Femur (tissue), 1 donor: ENCODE results near the gene PTGIR.
A peak's percentile ranks its signal among the peaks of the same experiment; 100 is the strongest.

Experiments used
- DNase-seq: peaks from one replicate; pipeline ENCODE4 v3.0.0-alpha.2; 2017

PTGIR gene

GRCh38 chr19:46624958-46625661 is at the start of gene PTGIR:
Gene PTGIR (minus strand): TSS chr19:46625089. CDS start chr19:46624225, 864 bp downstream.
- peak; percentile 83 for DNase-seq

DNA sequence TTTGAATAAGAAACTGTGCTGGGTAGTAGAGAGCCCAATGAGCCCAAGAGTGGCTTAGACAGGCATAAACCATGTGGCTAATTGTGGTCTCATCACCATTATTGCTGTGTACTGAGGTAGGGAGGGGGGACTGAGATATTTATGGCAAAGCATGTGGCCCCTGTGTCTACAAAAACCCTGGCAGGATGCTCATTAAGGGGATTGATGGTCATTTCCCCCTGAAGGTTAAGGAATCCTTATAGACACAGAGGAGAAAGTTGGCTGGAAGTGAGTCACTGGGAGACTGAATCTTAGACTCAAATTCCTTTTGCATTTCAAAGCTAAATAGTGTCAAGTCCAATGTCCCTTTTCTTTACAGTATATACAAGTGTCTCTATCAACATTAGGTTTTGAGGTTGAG is 45.9 kb upstream of the PTGIR start:
- DNase-seq: no peak

- DNase-seq: no peak
These were observed 43.8 kb upstream of the PTGIR start for GRCh38 chr19:46668662-46669061.

- DNase-seq: no peak
These were observed 40.2 kb upstream of the PTGIR start for GRCh38 chr19:46665072-46665471.

GRCh38 chr19:46661735-46662592 is 37.1 kb upstream of the PTGIR start:
- peak; percentile 93 for DNase-seq

DNA sequence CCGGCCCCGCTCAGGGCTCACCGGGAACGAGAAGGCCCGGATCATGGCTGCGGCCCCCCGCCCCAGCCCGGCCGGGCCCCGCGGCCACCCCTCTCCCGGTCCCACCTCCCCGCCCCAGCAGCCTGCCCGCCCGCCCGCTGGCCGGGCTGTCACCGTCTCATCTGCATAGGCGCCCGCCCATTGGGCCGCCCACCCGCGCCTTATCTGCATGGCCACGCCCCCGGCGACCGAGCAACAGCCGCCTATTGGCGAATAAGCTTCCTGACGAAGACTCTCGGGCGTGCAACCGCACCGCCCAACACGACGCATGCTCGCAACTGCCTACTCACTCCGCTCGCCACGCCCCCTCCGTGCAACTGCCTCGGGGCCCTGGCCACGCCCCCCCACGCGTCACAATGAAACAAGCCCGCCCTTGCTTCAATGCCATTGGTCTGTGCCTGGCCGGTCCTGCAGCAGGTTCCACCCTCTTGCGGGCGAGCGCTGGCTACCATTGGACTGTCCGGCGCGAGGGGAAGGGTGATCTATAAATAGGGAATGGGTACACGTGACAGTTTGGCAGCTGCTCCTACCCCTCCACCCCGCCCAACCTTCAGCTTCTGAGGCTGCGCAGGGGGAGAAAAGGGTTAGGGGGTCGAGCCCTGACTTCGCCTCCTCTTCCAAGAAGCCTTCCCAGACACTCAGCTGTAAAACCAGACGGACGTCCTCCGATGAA is 36.3 kb upstream of the PTGIR start, which contains the start of gene DACT3:
DACT3 (minus strand) TSS at position 163 of the 712 bp plus-strand sequence; CDS start at position 45, 118 bp downstream.
- DNase-seq: peak; percentile 100

GRCh38 chr19:46660551-46661019 is 35.7 kb upstream of the PTGIR start:
- DNase-seq: no peak

DNA sequence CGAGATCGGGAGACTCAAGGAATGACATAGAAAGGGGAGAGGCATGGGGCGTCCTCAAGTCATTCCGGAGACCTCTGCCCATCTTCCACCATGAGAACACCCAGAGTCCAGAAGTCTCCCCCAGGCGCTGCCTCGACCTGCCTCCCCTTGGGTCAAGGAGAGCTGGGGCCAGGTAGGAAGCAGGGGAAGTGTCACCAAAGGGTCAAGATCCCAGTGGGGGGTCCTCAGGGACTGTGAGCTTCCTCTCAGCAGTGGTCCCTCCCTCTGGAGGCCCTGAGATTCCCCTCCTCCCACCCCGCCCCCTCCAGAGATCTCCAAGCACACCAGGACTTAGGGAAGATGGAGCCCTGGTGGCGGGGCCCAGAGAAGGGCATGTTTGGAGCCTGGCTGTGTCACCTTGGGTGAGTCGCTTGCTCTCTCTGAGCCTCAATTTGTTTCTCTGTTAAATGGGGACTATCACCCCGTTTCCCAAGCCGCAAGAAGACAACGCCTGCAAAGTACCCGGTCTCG is 35.2 kb upstream of the PTGIR start:
- DNase-seq: peak; percentile 72

DNA sequence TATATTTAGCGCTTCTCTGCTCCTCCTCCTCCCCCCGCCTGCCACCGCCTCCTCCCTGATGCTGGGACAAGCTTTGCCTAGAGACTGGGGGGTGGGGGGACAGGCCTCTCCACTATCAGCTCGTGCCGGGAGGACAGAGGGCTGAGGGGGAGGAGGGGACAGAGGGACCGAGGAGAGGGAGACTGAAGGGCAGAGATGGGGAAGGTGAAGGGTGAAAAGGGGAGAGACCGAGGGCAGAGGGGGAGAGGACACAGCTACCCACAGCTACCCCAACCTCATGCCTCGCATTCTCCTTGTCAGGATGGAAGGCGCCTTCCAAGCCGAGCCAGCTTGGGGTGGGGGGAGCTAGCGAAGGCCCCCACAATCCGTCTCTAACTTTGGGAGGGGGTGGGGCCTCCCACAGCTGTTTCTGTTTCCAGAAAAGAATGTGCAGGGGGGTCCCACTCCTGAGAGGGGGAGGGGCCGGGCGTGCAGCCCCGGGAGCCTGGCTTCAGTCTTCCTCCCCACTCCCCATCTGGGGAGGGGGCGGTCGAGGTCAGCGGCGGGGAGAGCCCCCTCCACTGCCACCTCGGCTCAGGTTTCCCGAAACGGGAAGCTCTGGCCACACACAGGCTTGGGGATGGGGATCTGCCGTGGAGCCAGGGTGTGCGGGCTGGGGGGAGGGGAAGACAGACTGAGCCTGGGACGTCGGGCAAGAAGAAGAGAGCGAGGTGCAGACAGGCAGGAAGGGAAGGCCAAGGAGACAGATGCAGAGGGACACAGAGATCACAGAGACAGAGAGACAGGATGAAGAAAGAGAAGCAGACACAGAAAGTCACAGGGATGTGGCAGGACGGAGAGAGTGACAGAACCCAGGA is 34.5 kb upstream of the PTGIR start:
- peak; percentile 74 for DNase-seq

DNA sequence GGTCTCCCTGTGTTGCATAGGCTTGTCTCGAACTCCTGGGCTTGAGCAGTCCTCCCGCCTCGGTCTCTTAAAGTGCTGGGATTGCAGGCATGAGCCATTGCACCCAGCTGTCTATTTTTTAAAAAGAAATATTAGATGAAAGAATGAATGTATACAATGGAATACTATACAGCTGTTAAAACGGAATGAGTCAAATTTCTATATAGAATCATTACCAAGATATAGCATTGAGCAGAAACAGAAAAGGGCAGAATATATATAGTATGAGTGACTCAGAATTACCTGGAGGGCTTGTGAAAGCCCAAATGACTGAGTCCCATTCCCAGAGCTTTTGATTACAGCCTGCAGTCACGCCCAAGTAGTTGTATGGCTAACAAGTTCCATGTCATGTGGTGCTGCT is 31.7 kb upstream of the PTGIR start:
- no peak for DNase-seq

GRCh38 chr19:46654621-46655152 is 29.8 kb upstream of the PTGIR start:
- peak; percentile 67 for DNase-seq

GRCh38 chr19:46650445-46650844 is 25.6 kb upstream of the PTGIR start:
- no peak for DNase-seq

- DNase-seq: no peak
These were observed 24.4 kb upstream of the PTGIR start for GRCh38 chr19:46648961-46649960.

DNA sequence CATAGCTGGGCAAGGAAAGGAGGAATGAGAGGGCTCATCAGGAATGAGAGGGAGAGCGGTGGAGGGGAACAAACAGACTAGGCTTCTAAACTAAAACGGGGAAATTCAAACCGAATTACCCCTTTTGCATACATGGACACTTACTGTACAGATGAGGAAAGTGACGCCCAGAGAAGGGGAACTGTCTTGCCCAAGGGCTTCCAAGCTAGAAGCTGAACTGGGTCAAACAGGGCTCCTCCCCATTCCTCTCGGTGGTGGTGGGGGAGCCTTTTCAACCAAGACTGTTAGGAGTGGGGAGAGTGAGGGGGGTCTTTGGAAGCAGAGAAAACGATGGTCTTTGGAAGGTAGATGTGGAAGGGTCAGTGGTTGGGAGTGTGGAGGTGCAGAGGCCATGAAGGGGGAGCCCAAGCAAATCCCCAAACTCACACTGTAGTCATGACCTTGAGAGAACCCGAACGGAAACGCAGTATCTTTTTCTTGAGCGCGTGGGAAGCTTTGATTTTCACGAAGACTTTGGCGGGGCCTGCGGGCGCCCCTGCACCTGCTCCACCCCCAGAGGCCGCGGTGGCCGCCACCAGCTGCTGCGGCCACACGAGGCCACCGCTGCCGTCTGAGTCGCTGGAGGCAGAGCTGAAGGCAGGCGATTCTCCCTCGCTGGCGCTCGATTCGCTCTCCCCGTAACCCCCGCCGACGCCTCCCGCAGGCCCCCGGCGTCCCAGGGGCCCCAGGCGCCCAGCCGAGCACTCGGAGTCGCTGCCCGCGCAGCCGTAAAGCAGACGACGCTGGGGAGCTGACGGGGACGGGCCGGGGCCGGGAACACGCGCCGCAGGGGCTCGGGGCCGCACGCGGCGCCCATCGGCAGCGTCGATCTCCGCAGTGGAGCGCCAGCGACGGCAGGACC is 23.4 kb upstream of the PTGIR start:
- DNase-seq: no peak

DNA sequence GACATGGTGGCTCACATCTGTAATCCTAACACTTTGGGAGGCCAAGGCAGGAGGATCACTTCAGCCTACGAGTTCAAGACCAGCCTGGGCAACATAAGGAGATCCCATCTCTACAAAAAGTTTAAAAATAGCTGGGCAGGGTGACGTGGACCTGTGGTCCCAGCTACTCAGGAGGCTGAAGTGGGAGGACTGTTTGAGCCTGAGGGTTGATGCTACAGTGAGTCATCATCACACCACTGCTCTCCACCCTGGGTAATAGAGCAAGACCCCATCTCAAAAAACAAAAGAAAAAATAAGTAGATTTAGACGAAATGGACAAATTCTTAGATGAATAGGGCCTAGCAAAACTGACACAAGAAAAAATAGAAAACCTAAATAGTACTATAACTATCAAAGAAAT is 21.5 kb upstream of the PTGIR start:
- no peak for DNase-seq

DNA sequence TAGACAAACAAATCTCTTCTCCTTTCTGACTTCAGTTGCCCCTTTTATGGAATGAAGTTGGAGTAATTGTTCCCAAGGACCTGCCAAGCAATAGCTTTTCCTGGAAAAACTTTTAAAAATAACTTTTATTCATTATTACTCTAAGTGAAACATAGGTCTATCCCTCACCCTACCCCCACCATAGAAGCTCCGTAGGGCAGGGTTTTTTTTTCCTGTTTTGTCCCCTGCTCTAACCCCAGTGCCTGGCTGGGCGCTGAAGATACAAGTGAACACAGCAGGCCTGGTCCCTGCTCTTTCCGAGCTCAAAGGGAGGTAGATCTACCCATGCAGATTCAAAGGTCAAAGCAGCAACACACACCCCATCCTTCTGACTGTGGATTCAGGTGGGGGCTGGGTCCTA is 19.8 kb upstream of the PTGIR start:
- DNase-seq: no peak

GRCh38 chr19:46640656-46641055 is 15.8 kb upstream of the PTGIR start:
- no peak for DNase-seq

DNA sequence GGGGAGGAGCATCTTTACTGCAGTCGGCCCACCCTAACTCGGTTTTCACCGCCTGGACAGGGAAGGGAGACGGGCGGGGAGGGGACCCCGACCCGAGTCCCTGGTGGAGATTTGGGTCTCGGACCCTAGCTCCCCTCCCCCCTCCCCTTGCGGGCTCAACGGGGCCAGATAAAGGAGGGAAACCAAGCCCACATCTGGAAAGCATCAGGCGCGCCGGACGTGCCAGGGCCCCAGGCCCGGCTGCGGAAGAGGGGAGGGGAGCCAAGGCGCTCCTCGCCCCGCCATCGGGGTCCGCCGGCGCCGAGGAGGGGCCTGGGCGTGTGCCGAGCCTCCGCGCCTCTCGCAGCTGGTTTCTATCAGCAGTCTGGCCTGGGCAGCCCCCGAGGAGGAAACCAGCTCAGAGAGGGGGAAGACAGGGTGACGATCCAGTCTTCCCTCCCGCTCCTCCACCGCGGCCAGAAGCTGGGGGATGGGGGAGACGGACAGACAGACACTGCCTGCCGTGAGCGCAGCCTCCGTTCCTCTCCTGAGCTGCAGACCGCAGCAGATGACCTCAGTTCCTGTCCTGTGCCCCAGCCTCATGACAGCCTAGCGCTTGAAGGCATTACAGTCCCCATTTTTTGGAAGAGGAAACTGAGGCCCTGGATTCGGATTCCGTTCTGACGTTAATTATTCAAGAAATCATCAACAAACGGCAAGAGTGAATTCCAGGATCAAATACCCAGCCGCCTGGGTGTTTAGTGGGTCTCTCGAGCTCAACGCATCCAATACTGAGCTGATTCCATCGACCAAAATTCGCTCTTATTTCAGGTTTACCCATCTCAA is 14.7 kb upstream of the PTGIR start:
- peak; percentile 90 for DNase-seq
